HG03139 (cell line): Measurements from ENCODE around the gene RELL1.
A peak's percentile ranks its signal among the peaks of the same experiment; 100 is the strongest.

ENCODE experiments used
- ATAC-seq: cut with Tn5 transposase; IDR thresholded peaks from one replicate; pipeline ENCODE4 v1.9.1; 2021; ENCODE audit not compliant: unreplicated experiment

Gene RELL1, protein sequence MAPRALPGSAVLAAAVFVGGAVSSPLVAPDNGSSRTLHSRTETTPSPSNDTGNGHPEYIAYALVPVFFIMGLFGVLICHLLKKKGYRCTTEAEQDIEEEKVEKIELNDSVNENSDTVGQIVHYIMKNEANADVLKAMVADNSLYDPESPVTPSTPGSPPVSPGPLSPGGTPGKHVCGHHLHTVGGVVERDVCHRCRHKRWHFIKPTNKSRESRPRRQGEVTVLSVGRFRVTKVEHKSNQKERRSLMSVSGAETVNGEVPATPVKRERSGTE

DNA sequence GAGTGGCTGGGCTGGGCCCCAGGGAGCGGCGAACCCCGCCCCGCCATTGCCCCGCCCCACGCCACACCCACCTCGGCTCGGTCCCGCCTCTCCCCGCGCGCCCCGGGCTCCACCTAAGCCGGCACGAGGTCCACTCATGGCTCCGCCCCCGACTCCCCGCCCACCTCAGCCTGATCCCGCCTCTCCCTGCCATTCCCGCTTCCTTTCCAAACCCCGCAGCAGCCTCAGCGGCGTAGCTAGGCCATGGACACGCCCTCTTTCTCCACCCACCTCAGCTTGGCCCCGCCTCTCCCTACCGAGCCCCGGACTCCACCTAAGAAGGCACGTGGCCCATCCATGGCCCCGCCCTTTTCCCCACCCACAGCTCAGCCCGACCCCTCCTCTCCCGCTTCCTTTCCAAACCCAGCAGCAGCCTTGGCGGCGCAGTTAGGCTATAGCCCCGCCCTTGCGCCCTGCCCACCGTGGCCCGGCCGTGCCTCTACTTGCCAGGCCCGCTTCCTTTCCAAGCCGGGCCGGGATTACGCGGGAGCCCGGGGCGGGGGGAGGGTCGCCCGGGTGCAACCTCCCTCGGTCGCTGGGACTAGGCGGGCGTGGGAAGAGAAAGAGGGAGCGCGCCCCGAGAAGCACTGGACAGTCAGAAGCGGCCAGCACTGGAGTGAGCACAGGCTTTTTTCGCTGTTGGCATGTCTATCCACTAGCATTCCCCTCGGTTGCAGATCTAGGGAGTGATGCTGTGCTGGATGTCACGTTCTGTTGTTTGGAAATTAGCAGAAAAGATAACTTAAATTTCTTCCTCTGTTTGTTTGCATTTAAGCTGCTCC lies at the start of gene RELL1:
RELL1 (minus strand) TSS at position 4 of the 821 bp plus-strand sequence. CDS start 89 bp downstream, outside the sequence.
- peak; percentile 81 for ATAC-seq

DNA sequence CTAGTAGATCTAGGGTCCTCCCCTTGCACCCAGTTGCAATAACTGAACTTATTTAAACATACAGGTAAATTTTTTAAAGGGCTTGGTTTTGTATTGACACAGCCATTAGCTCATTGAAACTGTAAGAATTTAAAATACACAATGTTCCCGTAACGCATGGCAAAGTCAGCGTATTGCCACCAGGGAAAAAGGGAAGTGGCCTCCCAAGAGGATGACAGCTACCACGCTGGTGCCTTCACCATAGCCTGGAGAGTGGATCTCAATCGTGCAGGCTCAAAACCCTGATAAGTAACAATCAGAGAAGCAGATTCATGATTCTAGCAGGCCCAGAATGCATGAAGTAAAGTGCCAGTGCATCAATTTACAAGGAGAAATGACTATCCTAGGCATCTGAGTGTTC lies 49.4 kb upstream of the RELL1 start:
- ATAC-seq = no peak

DNA sequence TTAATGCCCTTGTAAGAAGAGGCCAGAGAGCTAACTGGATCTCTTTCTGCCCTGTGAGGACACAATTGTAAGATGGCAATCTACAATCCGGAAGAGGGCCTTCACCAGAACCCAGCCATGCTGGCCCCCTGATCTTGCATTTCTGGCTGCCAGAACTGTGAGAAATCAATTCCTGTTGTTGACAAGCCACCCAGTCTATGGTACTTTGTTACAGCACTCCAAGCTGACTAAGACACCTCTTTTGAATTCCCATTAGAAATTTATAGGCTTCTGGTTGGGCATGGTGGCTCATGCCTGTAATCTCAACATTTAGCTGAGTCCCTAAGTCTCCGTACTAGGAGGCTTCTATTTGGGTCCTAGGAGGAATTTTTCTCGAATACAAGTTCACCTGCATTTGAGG lies 48.8 kb upstream of the RELL1 start:
- ATAC-seq = no peak

DNA sequence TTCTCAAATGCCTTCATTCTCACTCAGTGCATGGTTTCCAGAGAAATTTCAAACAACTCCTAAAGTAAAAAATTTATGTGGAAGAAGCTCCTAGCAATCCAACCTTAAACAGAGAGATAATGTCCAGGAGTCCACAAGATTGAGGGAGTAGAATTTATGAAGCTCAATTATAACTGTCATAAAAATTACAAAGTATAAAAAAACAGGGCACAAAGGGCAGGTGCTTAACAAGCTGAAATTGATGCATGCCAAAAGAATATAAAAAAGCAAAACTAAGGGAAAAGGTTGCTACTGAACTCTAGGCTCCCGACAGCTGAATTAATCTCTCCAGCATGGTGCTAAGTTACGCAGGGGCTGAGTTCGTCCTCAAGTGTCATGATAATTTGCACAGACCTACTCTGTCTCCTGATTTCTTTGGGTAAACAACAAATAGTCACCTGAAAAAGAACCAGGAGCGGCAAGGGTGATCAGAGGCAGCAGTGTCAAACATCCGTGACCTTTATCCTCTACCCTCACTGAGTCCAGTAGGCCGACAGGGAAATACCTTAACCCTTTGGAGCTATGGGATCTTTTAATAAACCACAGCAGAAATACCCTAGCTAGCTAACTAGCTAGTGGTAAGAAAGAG lies 47.2 kb upstream of the RELL1 start:
- no peak for ATAC-seq

DNA sequence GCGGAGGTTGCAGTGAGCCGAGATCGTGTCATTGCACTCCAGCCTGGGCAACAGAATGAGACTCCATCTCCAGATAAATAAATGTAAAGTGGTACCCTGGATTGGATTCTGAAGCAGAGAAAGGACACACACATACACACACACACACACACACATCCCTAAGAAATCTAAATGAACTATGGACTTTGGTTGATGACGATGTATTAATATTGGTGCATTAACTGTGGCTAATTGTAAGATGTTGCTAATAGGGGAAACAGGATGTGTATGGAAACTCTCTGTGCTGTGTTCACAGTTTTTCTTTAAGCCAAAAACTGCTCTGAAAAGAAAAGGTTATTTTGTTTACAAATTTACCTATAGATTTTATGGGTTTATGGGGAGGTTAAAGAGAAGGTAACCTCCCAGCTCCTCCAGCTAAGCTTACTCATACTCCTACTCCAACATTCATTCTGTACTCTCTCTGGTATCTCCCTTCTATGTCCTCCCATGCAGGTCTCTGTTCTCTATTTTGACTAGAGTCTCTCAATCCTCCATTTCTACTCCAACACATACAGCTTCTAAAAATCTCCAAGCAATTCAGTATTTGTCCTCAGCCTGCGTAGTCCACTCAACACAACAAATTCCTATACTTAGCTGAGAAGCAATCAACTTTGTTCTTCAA lies 46.5 kb upstream of the RELL1 start:
- ATAC-seq = no peak

DNA sequence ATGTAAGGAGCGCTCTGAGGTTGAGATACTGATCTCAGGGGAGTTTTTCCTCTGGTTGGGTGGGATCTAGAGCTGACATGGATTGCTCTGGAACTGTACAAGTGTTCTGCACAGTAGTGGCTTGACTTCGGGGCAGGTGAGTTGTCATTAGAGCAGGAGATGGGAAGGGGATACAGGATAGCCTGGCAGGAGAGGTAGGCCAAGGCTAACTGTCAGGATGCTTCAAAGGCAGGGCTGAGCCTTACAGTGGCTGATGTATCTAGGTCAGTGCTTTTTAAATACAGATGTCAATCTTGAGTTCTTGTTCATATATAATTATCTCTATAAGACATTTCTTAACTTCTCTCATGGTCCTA lies 43.5 kb upstream of the RELL1 start:
- no peak for ATAC-seq

DNA sequence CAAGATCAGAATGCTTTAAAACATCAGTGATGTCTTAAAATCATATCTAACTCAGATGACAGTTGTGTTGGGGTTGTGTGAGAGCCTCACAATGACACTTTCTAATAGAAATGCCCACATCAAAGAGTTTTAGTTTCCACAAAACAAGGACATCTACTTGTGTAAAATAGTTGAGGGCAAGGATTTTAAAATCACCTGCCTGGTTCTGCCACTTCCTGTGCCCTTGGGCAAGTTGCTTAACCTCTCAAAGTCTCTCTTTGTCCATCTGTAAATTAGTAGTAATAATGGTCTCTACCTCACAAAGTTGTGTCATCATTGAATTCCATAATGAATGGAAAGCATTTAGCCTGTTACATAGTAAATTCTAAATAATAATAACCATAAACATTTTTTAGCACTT lies 41.9 kb upstream of the RELL1 start:
- ATAC-seq = no peak

DNA sequence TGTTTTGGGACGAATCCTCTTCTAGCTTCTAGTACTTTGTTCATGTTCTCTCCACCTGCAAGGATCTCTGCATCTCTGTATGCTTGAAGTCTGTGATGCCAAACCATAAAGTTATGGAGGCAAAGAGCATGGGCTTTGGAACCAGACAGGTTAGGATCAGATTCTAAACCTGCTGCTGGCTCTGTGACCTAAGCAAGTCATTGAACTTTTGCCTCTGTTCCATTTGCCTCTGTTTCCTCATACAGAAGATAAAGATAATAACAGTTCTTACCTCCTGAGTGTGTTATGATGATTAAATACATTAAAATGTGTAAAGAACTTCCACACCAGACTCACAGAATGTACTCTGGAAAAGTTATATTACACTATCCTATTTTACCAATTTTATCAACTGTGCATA lies 41.5 kb upstream of the RELL1 start:
- ATAC-seq = no peak

DNA sequence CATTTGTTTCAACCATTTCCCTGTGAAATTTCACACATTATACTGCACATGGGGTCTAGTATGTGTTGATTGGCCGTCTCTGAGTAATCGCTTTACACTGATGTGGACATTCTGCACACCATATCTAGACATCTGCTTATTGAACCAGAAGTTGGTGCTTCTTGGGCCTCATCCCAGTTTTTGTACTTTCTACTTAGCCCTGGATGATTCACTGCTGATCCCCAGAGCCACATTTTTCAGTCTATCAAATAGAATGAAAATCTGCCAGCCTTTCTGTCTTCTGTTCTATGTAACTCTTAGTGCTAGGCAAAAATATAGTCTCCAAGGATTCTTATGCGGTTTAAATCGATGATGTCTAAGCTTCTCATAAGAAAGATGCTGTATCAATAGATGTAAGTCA lies 40.5 kb upstream of the RELL1 start:
- no peak for ATAC-seq

DNA sequence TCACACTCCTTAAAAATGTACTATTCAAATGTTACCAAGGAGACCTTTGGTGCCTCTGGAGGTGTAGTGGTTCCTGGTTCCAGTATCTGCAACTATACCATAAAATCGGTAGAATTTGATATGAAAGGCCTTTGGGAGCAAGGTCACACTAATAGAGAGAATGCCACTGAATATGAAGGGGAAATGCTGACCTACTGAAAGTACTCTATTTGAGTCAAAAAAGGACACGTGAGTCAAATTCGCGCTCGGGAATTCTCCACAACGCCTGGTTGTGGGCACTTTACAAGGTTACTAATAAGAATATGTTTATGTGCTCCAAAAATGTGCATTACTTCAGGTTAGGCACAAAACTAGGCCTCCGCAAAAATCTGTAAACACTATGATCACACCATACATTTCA lies 39.5 kb upstream of the RELL1 start:
- ATAC-seq = no peak

DNA sequence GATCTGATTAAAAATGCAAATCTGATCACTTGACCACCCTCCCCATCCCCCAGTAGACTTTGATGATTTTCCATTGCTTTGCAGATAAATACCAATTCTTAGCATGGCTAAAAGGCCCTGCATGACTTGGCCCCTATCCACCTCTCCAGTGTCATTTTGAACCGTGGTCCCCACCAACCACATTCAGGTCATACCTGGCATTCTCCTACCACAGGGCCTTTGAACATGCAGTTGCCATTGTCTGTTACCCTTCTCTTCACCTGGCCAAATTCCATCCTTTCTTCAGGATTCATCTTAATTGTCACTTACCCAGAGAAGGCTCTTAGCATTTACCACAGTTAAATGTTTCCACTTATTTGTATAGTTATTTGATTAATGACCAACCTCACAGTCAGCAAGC lies 36.9 kb upstream of the RELL1 start:
- no peak for ATAC-seq

DNA sequence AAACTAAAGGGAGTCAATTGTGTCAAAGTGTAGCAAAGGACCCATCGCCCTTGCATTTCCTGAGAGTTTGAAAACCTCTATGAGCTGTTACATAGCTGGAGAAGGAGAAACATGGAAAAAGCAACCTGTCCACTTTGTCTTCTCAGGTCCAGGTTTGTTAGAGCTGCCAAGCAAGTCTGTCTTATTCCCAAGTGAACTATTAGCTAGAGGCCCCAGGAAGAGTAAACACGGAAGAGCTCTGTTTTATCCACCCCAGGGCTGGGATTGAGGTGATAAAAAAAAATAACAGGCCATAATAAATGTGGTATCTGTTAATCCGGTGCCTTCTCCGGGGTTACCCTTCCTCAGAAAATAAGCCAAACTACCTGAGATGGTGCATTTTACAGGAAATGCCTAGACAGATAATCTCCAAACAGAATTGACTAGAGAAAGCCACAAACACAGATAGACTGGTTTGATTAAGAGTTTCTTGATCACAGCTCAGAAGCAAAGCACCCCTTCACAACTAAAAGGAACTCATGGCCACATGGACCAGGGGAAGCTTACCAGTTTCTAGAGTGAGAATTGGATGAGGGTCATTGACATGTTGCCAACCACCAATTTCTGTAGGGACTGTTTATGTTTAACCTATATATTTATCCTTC lies 35.9 kb upstream of the RELL1 start:
- no peak for ATAC-seq

DNA sequence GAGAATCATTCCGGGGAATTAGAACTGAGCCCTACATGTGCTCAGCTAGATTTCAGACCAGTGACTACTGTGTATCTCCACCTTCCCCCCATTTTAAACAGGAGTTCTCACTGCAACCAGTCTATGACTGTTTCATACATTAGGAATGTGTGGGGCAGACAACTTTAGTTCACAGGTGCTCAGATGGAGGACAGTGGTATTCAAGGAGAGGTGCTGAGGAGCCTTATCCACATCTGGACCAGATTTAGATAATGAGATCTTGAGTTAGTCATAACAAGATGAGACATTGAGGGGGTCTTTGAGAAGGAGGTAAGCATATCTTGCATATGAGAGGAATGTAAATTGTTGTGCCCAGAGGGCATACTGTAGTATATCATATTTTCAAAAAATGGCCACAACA lies 32.8 kb upstream of the RELL1 start:
- no peak for ATAC-seq

DNA sequence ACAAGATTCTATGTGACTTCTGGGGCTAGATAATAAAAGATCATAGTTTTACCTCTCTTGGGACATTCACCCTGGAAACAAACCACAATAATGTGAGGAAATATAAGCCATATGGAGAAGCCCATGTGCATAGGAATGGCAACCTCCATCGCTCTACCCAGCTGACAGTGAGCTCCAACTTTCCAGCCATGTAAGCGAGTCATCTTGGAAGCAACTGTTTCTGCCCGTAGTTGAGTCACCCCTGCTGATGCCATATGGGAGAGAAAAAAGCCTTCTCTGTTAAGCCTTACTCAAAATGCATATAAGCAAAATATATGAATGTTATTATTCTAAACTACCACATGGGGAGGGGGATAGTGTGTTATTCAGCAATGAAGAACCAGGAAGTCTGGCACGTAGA lies 31.4 kb upstream of the RELL1 start:
- ATAC-seq = no peak

DNA sequence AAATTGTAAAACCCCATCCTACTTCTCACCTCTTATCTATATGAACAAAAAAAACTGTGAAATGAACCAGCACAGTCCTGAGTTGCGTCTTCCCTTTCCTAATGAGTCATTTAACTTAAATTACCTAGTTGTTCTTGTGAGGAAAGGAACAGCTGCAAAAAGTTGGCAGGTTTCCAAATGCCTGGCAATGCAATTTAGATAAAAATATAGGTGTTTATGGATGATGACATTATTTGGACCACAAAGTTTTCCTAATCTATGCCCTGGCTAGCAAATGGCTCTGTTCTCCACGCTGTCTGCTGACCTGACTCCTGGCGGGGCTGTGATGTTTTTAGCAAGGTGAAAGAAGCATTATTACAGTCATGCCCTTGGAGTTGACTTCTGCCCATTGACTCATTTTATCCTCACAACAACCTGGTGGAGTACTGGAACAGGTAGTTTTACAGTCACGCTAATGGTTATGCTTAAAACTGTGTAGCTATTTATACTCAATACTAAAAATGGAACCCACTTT lies 29.8 kb upstream of the RELL1 start:
- ATAC-seq = peak; percentile 58

DNA sequence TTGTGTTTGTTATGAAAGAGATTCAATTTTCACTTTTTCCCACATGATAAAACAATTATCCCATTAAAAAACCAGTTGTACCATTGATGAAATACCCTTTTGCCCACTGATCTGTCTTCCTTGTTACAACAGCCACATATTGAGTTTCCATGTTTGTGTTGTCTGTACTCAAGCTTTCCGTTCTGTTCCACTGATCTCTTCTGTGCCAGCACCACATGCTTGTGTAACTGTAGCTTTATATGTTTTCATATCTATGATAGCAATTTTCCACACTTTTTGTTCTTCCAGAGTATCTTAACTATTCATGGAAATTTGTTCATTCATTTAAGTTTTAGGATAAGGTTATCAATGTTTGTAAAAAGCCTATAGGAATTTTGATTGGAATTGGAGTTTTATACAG lies 24.3 kb upstream of the RELL1 start:
- no peak for ATAC-seq

DNA sequence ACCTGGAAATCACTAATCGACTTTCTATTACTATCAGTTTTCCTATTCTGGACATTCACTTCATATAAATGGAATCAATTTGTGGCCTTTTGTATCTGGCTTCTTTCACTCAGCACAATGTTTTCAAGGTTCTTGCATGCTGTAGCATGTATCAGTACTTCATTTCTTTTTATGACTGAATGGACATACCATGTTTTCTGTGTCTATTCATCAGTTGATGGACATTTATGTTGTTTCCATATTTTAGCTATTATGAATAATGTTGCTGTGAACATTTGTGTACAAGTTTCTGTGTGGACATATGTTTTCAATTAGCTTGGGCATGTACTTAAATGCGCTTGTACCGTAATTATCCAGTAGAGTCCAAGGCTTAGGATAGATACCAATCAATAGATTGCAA lies 19.9 kb upstream of the RELL1 start:
- no peak for ATAC-seq

DNA sequence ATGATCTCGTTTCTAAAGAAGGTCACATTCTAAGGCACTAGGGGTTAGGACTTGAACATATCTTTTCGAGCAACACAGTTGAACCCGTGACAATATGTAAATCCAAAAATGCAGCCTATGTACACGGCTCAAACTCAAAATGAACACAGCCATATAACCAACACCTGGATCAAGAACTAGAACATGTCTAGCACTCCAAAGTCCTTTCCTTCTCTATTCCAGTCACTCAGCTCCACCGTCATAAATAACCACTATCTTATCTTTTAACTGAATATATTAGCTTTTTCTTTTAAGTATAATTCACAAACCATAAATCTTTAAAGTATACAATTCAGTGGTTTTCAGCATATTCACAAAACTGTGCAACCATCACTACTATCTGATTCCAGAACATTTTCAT lies 19.4 kb upstream of the RELL1 start:
- no peak for ATAC-seq

DNA sequence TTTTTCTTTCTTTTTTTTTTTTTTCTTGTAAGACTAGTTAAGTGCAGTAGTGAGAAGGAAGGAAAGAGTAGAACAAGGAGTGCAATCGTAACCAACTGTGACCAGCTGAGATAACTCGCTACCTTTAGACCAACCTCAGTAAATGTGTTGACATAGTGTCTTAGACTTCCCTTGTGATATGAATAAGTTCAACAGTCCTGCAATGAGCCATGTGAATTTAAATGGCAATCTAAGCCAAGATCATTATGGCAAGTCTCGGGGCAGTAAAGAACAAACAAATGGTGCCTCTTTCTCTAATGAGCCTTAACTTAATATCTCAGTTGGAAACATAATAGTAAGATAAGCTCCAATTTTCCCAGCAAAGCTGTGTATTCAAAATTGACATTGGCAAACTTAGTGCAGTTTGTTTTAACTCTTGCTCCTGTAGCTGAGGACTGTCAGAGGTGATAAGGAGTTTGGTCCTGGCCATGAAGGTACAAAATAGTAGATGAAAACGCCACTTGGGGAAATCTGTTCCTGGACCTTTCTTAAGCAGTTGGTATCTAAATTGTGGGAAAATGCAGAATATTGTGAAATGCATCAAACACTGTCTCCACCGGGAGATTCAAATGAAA lies 13.8 kb upstream of the RELL1 start:
- no peak for ATAC-seq

DNA sequence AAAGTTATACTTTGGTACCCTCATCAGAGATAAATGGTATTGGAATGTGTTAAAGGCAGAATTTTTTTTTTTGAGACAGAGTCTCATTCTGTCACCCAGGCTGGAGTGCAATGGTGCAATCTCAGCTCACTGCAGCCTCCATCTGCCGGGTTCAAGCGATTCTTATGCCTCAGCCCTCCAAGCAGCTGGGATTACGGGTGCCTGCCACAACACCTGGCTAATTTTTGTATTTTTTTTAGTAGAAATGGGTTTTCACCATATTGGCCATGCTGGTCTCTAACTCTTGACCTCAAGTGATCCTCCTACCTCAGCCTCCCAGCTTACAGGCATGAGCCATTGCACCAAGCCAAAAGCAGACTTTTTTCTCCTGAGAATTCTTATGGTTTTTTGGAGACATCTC lies 11.4 kb upstream of the RELL1 start:
- ATAC-seq = no peak
